Nephron progenitor cell (in vitro differentiated cells): ENCODE measurements around the gene SDK2.

Source experiments
- DNase-seq: peaks from one replicate; pipeline ENCODE4 v3.0.0; 2021
- H3K27ac Mint-ChIP-seq: 2 replicates; pipeline ENCODE4 v1.8.0; 2021; ENCODE audit warnings: mild to moderate bottlenecking, moderate library complexity, mixed read lengths
- H3K27me3 Mint-ChIP-seq: 2 replicates; pipeline ENCODE4 v1.8.0; 2021; ENCODE audit warnings: mild to moderate bottlenecking, low read depth, mixed read lengths; ENCODE audit not compliant: poor library complexity
- H3K36me3 Mint-ChIP-seq: 2 replicates; pipeline ENCODE4 v1.8.0; 2021; ENCODE audit warnings: low read depth, mixed read lengths
- H3K4me1 Mint-ChIP-seq: 2 replicates; pipeline ENCODE4 v1.8.0; 2021; ENCODE audit warnings: mixed read lengths
- H3K4me3 Mint-ChIP-seq: 2 replicates; pipeline ENCODE4 v1.8.0; 2021; ENCODE audit warnings: mild to moderate bottlenecking, moderate library complexity, mixed read lengths
- H3K9me3 Mint-ChIP-seq: 2 replicates; pipeline ENCODE4 v1.8.0; 2021; ENCODE audit warnings: mild to moderate bottlenecking, moderate library complexity, mixed read lengths
- TF ChIP-seq, protein P1 (sequence below): fragments of 200-600 bp; sonication (generic); IDR thresholded peaks from 2 replicates; pipeline ENCODE4 v1.5.0; 2021; ENCODE audit warnings: antibody characterized with exemption

The SDK2 gene

DNA sequence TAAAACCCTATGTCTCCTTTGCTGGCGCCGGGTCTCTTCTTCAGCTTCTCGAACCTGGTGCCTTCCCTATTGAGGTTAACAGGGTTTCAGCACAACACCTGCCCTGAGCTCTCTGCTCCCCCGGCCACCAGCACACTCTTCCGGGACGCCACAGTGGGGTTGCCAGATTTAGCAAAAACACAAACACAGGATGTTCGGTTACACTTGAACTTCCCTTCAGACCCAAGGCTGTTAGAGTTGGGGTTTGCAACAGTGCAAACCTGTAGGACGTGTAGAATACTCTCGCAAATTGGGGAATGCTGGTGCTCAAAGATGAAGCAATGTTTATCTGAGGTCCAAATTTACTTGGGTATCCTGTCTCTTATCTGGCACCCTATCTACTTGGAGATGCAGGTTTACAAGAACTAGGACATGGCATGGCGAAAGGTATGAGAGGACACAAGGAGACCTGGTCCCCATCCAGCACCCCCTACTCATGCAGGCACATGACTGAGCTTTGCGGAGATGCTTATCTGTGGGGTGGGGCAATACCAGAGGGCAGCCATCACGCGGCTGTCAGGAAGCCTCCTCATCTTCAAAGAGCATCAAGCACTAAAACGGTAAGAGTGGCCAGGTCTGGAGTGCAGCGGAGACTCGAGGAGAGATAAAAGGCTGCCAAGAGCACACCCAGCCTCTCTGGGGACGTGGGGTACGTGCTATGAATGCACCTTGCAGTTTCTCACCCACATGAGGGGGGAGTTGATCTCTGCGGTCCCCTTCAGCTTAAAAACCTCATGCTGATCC is 52.8 kb downstream of the SDK2 start:
- peaks cover 57% of the 10 kb centered on the region for H3K4me1 Mint-ChIP-seq
- H3K9me3 Mint-ChIP-seq, result no peaks in the 10 kb centered on the region
- TF ChIP-seq, protein P1, sequence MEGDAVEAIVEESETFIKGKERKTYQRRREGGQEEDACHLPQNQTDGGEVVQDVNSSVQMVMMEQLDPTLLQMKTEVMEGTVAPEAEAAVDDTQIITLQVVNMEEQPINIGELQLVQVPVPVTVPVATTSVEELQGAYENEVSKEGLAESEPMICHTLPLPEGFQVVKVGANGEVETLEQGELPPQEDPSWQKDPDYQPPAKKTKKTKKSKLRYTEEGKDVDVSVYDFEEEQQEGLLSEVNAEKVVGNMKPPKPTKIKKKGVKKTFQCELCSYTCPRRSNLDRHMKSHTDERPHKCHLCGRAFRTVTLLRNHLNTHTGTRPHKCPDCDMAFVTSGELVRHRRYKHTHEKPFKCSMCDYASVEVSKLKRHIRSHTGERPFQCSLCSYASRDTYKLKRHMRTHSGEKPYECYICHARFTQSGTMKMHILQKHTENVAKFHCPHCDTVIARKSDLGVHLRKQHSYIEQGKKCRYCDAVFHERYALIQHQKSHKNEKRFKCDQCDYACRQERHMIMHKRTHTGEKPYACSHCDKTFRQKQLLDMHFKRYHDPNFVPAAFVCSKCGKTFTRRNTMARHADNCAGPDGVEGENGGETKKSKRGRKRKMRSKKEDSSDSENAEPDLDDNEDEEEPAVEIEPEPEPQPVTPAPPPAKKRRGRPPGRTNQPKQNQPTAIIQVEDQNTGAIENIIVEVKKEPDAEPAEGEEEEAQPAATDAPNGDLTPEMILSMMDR, result no peak
- peaks cover 34% of the 10 kb centered on the region for H3K27me3 Mint-ChIP-seq
- H3K4me3 Mint-ChIP-seq, result no peak overlapping the region
- H3K36me3 Mint-ChIP-seq, result no peaks in the 10 kb centered on the region
- DNase-seq, result no peak
- H3K27ac Mint-ChIP-seq, result no peak overlapping the region

DNA sequence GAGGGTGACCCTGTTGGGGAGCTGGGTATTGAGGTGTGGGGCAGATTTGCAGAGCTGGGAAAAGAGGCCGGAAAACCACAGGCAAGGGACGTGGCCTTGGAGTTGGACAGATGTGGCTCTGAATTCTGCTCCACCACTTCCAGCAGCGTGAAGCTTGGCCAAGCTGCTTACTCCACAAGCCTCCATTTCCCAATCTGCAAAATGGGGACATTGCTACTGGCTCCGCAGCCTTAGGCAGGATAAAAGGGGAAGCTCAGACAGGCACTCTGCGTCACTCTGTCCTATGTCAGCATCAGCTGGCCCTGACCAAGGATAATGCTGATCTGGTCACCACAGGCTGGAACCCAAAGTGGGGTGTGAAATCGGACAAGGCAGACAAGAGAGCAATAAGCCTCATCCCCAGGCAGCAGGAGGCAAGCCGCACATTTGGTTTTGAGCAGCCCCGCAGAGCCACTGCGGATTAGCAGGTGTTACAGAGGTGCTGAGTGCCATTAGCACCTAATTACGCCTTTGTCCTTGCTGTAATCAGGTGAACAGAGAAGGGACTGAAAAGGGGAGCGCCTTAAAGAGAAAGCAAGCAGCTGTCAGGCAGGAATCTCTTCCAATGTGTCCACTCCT is 54.8 kb downstream of the SDK2 start:
- Mint-ChIP-seq H3K36me3 (no peaks in the 10 kb centered on the region), H3K27me3 (peaks cover 31% of the 10 kb centered on the region), H3K4me3 (no peak overlapping the region), H3K4me1 (peaks cover 62% of the 10 kb centered on the region), H3K27ac (peak overlapping the region; percentile 6), H3K9me3 (no peaks in the 10 kb centered on the region)
- TF ChIP-seq, protein P1, result no peak
- no peak for DNase-seq

DNA sequence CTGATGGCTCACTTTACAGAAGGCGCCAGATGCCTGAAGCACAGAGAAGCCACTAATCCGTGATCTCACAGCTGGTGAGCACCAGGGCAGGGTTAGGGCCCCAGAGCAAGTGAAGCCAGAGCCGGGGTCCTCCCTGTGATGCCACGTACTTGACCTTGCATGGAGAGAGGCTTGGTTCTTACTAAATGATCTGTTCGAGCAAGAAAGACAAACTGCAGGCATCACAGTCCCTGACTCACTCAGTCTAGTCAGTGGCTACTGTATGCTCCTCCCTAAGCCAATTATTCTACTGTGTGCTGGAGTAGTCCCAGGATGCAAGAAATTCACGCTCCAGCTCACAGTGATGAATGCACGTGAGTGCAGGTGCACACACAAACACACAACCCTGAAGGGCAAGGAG is 55.4 kb downstream of the SDK2 start:
- Mint-ChIP-seq H3K27ac (no peak overlapping the region), H3K4me1 (peaks cover 56% of the 10 kb centered on the region), H3K27me3 (peaks cover 31% of the 10 kb centered on the region), H3K36me3 (no peaks in the 10 kb centered on the region), H3K4me3 (no peak overlapping the region), H3K9me3 (no peaks in the 10 kb centered on the region)
- TF ChIP-seq, protein P1, result no peak
- DNase-seq, result no peak

DNA sequence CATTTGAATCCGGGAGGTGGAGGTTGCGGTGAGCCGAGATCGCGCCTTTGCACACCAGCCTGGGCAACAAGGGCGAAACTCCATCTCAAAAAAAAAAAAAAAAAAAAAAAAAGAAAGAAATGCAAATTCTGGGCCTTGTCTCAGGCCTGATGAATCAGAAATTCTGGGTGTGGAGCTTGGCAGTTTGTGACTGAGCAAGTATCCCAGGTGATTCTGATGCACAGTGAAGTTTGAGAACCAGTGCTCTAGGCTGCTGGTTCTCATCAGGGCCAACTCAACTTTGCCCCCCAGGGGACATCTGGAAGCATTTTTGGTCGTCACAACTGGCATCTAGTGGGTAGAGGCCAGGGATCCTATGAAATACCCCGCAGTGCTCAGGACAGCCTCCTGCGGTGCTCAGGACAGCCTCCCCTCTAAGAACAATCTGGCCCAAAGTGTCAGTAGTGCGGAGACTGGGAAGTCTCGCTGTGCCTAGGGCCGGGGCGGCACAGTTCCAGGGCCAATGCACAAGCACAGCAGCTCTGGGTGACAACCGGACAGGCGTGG is 55.9 kb downstream of the SDK2 start:
- H3K36me3 Mint-ChIP-seq, result no peaks in the 10 kb centered on the region
- H3K4me3 Mint-ChIP-seq, result no peak overlapping the region
- H3K27me3 Mint-ChIP-seq, result peaks cover 31% of the 10 kb centered on the region
- TF ChIP-seq, protein P1, result no peak
- H3K4me1 Mint-ChIP-seq, result peaks cover 54% of the 10 kb centered on the region
- H3K27ac Mint-ChIP-seq, result no peak overlapping the region
- DNase-seq, result no peak
- no peaks in the 10 kb centered on the region for H3K9me3 Mint-ChIP-seq

DNA sequence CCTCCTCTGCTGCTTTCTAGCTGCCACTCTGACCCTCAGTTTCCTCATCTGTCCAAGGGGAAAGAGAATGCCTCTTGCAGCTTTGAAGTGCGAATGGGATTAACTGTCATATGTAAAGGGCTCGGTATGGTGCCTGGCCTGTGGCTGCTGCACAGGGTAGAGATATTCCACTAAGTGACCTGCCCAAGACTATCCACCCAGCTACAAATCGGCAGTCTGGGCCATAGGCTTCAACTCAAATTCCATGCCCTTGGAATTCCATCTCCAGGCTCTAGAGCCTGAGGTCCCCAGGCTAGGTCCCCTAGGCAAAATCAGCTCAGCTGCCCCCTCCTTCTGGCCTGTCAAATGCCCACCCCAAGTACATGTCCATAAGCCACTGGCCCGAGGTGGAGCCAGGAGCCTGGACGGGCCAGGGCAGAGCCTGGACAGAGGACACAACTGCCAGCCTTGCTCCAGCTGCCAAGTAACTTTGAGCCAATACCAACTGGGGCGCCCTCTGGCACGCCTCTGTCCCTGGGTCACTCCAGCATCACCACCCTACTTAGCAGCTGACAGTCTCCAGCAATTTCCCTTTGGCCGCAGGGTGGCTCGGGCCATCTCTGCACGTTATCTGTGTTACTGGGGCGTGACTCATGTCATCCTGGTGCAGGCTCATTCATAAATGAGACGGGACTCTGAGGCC is 57.2 kb downstream of the SDK2 start:
- Mint-ChIP-seq H3K27me3 (peaks cover 35% of the 10 kb centered on the region), H3K27ac (no peak overlapping the region), H3K4me3 (no peak overlapping the region), H3K36me3 (no peaks in the 10 kb centered on the region), H3K4me1 (peaks cover 59% of the 10 kb centered on the region), H3K9me3 (no peaks in the 10 kb centered on the region)
- TF ChIP-seq, protein P1, result no peak
- DNase-seq, result no peak
